Right renal cortex interstitium (tissue), 3 donors: ENCODE data around the gene PCNX4. TPM values are rescaled to one million over a fixed set of nuclear protein-coding genes. Genes with fewer than 3 reads are reported as not detected.

Experiments
- DNase-seq, 3 donors: peaks; one replicate each; pipeline ENCODE4 v3.0.0-alpha.2; 2013; ENCODE audit warnings: low read depth in 3 of 3, low spot score in 2 of 3
- polyA plus RNA-seq, 3 donors: library from polyadenylated mRNA; unstranded; fragments of 120-200 nt; gene quantifications; one replicate each; pipeline ENCODE4 v1.2.1, GENCODE V29; 2013; ENCODE audit not compliant: insufficient read length in 3 of 3

The PCNX4 gene
- polyA plus RNA-seq, 3 donors = 84.4 to 113 (median 91.1) TPM

GRCh38 chr14:60204104-60204842 is 112.5 kb downstream of the PCNX4 start:
- DNase-seq = no peak

GRCh38 chr14:60204843-60205774 is 113.4 kb downstream of the PCNX4 start:
- DNase-seq = no peak

- no peak for DNase-seq
Observed at GRCh38 chr14:60206249-60206670, 114.5 kb downstream of the PCNX4 start.

- DNase-seq = no peak
Observed at GRCh38 chr14:60206837-60207533, 115.3 kb downstream of the PCNX4 start.

GRCh38 chr14:60210703-60211102 is 119.0 kb downstream of the PCNX4 start:
- DNase-seq = no peak

GRCh38 chr14:60211153-60211552 is 119.4 kb downstream of the PCNX4 start:
- no peak for DNase-seq

GRCh38 chr14:60212503-60213371 is 121.0 kb downstream of the PCNX4 start:
- DNase-seq = no peak

GRCh38 chr14:60214003-60214402 is 122.3 kb downstream of the PCNX4 start:
- DNase-seq = no peak

GRCh38 chr14:60214415-60215126 is 122.8 kb downstream of the PCNX4 start:
- DNase-seq = no peak

GRCh38 chr14:60215127-60215444 is 123.4 kb downstream of the PCNX4 start:
- DNase-seq = no peak

GRCh38 chr14:60215520-60216420 is 124.0 kb downstream of the PCNX4 start:
- DNase-seq = no peak

GRCh38 chr14:60217713-60218112 is 126.0 kb downstream of the PCNX4 start:
- DNase-seq = no peak

Other genes with a start within 250 kb of the PCNX4 start
- gene RTN1, start 221.1 kb upstream of the PCNX4 start, polyA plus RNA-seq = 1 to 10 TPM; 3.0 to 3.6 (median 3.6) TPM
- 1 to 10 TPM; 1.9 to 2.3 (median 1.9) TPM for gene LRRC9, start 171.8 kb upstream of the PCNX4 start, polyA plus RNA-seq
- gene DHRS7, start 73.5 kb downstream of the PCNX4 start, polyA plus RNA-seq = 100 to 1,000 TPM in 1 of 3 donors, 10 to 100 TPM in 2; 65.9 to 103 (median 86.2) TPM
- gene PPM1A, start 157.3 kb downstream of the PCNX4 start, polyA plus RNA-seq = 10 to 100 TPM; 82.8 to 84.4 (median 84.3) TPM